GM21825 (cell line): Measurements from ENCODE around the gene MS4A8.
"Not testable (repeated sequence)": the region's sequence is repeated elsewhere in the genome, so short reads cannot be mapped to it uniquely, and the experiment has no call there.

Experiments
- ATAC-seq: cut with Tn5 transposase; IDR thresholded peaks from one replicate; pipeline ENCODE4 v1.9.1; 2021; ENCODE audit warnings: mild to moderate bottlenecking, moderate library complexity; ENCODE audit not compliant: unreplicated experiment

The MS4A8 gene

GRCh38 chr11:60724420-60724819, 25.0 kb downstream of the MS4A8 start, which contains the start of gene MS4A18:
Gene MS4A18, plus strand, starts transcription at chr11:60724720.
- ATAC-seq = no peak

- no peak for ATAC-seq
Observed at GRCh38 chr11:60725592-60725991, 26.2 kb downstream of the MS4A8 start.

GRCh38 chr11:60731586-60731985, 32.2 kb downstream of the MS4A8 start:
- ATAC-seq = no peak

- no peak for ATAC-seq
Observed at GRCh38 chr11:60734279-60734678, 34.9 kb downstream of the MS4A8 start.

- ATAC-seq = no peak
Observed at GRCh38 chr11:60739114-60739513, 39.7 kb downstream of the MS4A8 start.

- no peak for ATAC-seq
Observed at GRCh38 chr11:60740573-60740972, 41.2 kb downstream of the MS4A8 start.

GRCh38 chr11:60741421-60741820, 42.0 kb downstream of the MS4A8 start:
- ATAC-seq = no peak

GRCh38 chr11:60743058-60743457, 43.6 kb downstream of the MS4A8 start:
- no peak for ATAC-seq

- no peak for ATAC-seq
Observed at GRCh38 chr11:60744114-60744513, 44.7 kb downstream of the MS4A8 start.

- ATAC-seq = no peak
Observed at GRCh38 chr11:60747359-60747873, 48.0 kb downstream of the MS4A8 start.

- no peak for ATAC-seq
Observed at GRCh38 chr11:60748225-60748624, 48.8 kb downstream of the MS4A8 start.

GRCh38 chr11:60748821-60749220, 49.4 kb downstream of the MS4A8 start:
- ATAC-seq = no peak

GRCh38 chr11:60750911-60751310, 51.5 kb downstream of the MS4A8 start:
- ATAC-seq = no peak

GRCh38 chr11:60753309-60753708, 53.9 kb downstream of the MS4A8 start:
- ATAC-seq = no peak

- ATAC-seq = no peak
Observed at GRCh38 chr11:60754887-60755286, 55.5 kb downstream of the MS4A8 start.

GRCh38 chr11:60756307-60757032, 57.1 kb downstream of the MS4A8 start, which contains the start of gene MS4A15:
Gene MS4A15, plus strand, starts transcription at chr11:60756867. Its CDS starts 6,867 bp downstream, at chr11:60763734.
- ATAC-seq = no peak

GRCh38 chr11:60757231-60757800, 57.9 kb downstream of the MS4A8 start:
- ATAC-seq = no peak

GRCh38 chr11:60758671-60759070, 59.3 kb downstream of the MS4A8 start:
- not testable (repeated sequence) for ATAC-seq

- not testable (repeated sequence) for ATAC-seq
Observed at GRCh38 chr11:60759438-60760225, 60.2 kb downstream of the MS4A8 start.

GRCh38 chr11:60761436-60762190, 62.2 kb downstream of the MS4A8 start:
- no peak for ATAC-seq
